NB4 (cell line): Measurements from ENCODE around the gene BAG1.

ENCODE experiments used
- DNase-seq: peaks from one replicate; pipeline ENCODE4 v3.0.0; 2010; ENCODE audit warnings: low read depth
- H3K4me3 ChIP-seq: one replicate; pipeline ENCODE4 v1.5.1; 2011; ENCODE audit warnings: mild to moderate bottlenecking, low read depth, low read length, moderate library complexity
- MYC ChIP-seq: IDR thresholded peaks from 2 replicates; pipeline ENCODE4 v1.6.1; 2011; ENCODE audit warnings: low read depth, low read length
- POLR2A ChIP-seq: IDR thresholded peaks from 2 replicates; pipeline ENCODE4 v1.6.1; 2011; ENCODE audit warnings: mild to moderate bottlenecking; ENCODE audit not compliant: insufficient read length; ENCODE audit errors: extremely low read depth
- TF ChIP-seq, protein P1 (sequence below): IDR thresholded peaks from 2 replicates; pipeline ENCODE4 v1.6.1; 2011; ENCODE audit warnings: low read depth, low read length
- TF ChIP-seq, protein P2 (sequence below): IDR thresholded peaks from one replicate; pipeline ENCODE4 v1.5.1; 2012; ENCODE audit warnings: low read depth, low read length

Gene BAG1

DNA sequence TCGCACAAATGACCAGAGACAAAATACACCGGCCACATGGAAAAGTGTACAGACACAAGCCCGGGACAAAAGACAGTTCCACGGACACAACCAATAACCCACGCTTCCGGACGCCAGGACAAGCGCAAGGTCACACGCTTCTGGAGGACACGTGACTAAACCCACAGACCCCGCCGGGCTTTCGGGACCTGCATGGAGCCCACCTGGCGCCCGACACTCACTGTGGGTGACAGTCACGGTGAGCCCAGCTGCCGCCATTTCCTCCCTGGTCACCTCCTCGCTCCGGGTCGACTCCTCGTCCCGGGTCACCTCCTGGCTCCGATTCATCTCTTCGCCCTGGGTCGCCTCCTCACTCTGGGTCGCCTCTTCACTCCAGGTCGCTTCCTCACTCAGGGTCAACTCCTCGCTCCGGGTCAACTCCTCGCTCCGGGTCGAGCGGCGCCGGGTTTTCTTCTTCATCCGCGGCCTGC, 470 bp downstream of the BAG1 start:
- H3K4me3 ChIP-seq: peak overlapping the region; percentile 92
- TF ChIP-seq MYC (peak; percentile 93), POLR2A (no peak)
- TF ChIP-seq, protein P1, sequence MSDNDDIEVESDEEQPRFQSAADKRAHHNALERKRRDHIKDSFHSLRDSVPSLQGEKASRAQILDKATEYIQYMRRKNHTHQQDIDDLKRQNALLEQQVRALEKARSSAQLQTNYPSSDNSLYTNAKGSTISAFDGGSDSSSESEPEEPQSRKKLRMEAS: peak; percentile 96
- TF ChIP-seq, protein P2, sequence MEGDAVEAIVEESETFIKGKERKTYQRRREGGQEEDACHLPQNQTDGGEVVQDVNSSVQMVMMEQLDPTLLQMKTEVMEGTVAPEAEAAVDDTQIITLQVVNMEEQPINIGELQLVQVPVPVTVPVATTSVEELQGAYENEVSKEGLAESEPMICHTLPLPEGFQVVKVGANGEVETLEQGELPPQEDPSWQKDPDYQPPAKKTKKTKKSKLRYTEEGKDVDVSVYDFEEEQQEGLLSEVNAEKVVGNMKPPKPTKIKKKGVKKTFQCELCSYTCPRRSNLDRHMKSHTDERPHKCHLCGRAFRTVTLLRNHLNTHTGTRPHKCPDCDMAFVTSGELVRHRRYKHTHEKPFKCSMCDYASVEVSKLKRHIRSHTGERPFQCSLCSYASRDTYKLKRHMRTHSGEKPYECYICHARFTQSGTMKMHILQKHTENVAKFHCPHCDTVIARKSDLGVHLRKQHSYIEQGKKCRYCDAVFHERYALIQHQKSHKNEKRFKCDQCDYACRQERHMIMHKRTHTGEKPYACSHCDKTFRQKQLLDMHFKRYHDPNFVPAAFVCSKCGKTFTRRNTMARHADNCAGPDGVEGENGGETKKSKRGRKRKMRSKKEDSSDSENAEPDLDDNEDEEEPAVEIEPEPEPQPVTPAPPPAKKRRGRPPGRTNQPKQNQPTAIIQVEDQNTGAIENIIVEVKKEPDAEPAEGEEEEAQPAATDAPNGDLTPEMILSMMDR: no peak
- DNase-seq: peak; percentile 73

- no peak for TF ChIP-seq POLR2A
- TF ChIP-seq, protein P2: no peak
- TF ChIP-seq, protein P1: peak; percentile 8; the same call in 1 of the 2 replicates
- TF ChIP-seq MYC: no peak
- DNase-seq: peak; percentile 72
These were observed 1.1 kb downstream of the BAG1 start for GRCh38 chr9:33263131-33264002.

DNA sequence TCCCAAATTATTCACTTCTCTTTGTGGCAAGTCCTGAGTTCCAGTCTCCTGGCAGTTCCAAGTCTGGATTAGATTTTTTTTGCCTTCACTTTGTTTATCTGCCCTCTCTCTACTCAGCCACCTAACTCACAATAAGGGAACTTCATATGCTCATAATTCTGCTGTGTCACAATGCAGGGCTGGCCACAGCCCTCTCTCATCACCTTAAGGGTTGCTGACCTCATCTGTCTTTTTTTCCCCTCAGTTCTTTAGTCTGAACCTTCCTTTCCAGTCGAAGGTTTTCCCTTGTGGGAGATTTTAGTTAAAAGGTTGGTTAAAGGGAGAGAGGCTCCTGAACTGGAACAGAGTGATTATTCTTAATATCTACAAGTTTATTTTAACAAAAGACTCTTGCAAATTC, 4.1 kb downstream of the BAG1 start:
- TF ChIP-seq MYC: no peak
- TF ChIP-seq, protein P1: no peak
- TF ChIP-seq POLR2A: no peak
- TF ChIP-seq, protein P2: no peak
- H3K4me3 ChIP-seq: no peak overlapping the region
- peak; percentile 51 for DNase-seq

More at GRCh38 chr9:33263131-33264002, 1.1 kb downstream of the BAG1 start:
- H3K4me3 ChIP-seq: peak overlapping the region; percentile 92

DNA sequence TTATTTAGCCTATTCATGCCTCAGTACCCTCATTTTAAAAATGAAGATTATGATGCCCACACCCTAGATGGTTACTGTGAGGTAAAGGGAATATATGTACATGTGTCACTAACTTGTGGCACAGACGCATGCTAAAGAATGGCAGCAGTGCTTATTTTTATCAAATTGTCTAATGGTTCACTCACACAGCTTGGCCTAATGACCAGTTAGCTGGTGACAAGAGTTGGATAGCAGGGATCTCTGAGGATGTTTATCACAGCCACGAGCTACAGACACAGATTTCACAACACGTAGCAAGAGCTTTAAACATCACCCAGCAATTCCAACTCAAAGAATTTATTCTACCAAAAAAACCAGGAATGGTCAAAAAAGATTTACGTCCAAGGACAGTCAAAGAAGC, 7.2 kb downstream of the BAG1 start:
- DNase-seq: no peak
- H3K4me3 ChIP-seq: no peak overlapping the region
- TF ChIP-seq POLR2A (no peak), MYC (no peak)
- TF ChIP-seq, protein P1: no peak
- TF ChIP-seq, protein P2: no peak

- TF ChIP-seq, protein P1: no peak
- TF ChIP-seq MYC (no peak), POLR2A (no peak)
- TF ChIP-seq, protein P2: no peak
- no peak for DNase-seq
- no peak overlapping the region for H3K4me3 ChIP-seq
These were observed 8.3 kb downstream of the BAG1 start for GRCh38 chr9:33256236-33256635.
